ENCODE measurements around the gene KDM4C.

The KDM4C gene

GRCh38 chr9:6816581-6816980, 58.8 kb downstream of the KDM4C start:
- DNase-seq, result no peak

- DNase-seq, result no peak
Measured at GRCh38 chr9:6818292-6818922, 60.6 kb downstream of the KDM4C start.

- DNase-seq, result no peak
Measured at GRCh38 chr9:6819112-6819511, 61.3 kb downstream of the KDM4C start.

GRCh38 chr9:6819529-6819928, 61.8 kb downstream of the KDM4C start:
- DNase-seq, result no peak

GRCh38 chr9:6822696-6823095, 64.9 kb downstream of the KDM4C start:
- DNase-seq, result no peak

- DNase-seq, result peak; percentile 23
Measured at GRCh38 chr9:6827439-6828145, 69.8 kb downstream of the KDM4C start.

- peak; percentile 29 for DNase-seq
Measured at GRCh38 chr9:6829027-6829426, 71.3 kb downstream of the KDM4C start.

- no peak for DNase-seq
Measured at GRCh38 chr9:6829536-6829935, 71.8 kb downstream of the KDM4C start.

GRCh38 chr9:6833518-6834192, 75.9 kb downstream of the KDM4C start:
- DNase-seq, result peak; percentile 53

GRCh38 chr9:6834306-6834705, 76.5 kb downstream of the KDM4C start:
- no peak for DNase-seq

- no peak for DNase-seq
Measured at GRCh38 chr9:6838158-6838557, 80.4 kb downstream of the KDM4C start.

- peak; percentile 17 for DNase-seq
Measured at GRCh38 chr9:6842584-6842947, 84.8 kb downstream of the KDM4C start.

GRCh38 chr9:6843742-6844141, 86.0 kb downstream of the KDM4C start:
- DNase-seq, result no peak

GRCh38 chr9:6844267-6844666, 86.5 kb downstream of the KDM4C start:
- no peak for DNase-seq

- DNase-seq, result no peak
Measured at GRCh38 chr9:6845128-6845826, 87.5 kb downstream of the KDM4C start.

- peak; percentile 3 for DNase-seq
Measured at GRCh38 chr9:6845880-6846279, 88.1 kb downstream of the KDM4C start.

GRCh38 chr9:6852243-6852963, 94.6 kb downstream of the KDM4C start:
- DNase-seq, result peak; percentile 50

- no peak for DNase-seq
Measured at GRCh38 chr9:6855860-6856259, 98.1 kb downstream of the KDM4C start.

- DNase-seq, result no peak
Measured at GRCh38 chr9:6864102-6864501, 106.3 kb downstream of the KDM4C start.

- DNase-seq, result no peak
Measured at GRCh38 chr9:6869081-6869948, 111.5 kb downstream of the KDM4C start.

GRCh38 chr9:6870149-6870548, 112.4 kb downstream of the KDM4C start:
- DNase-seq, result no peak

Data from HCEC 1CT (cell line).